H1 (cell line): Measurements from ENCODE around the gene TERB1. TPM values are rescaled to one million over a fixed set of nuclear protein-coding genes. Genes with fewer than 3 reads are reported as not detected.

Source experiments
- NRF1 ChIP-seq: IDR thresholded peaks from 2 replicates; pipeline ENCODE4 v1.6.1; 2011; ENCODE audit warnings: mild to moderate bottlenecking, low read depth, low read length, improper control_type of control experiment
- polyA plus RNA-seq, 7 experiments: library from polyadenylated mRNA; depleted of rRNA in 3 of 7; stranded (reverse) in 5 of 7; unstranded in 2 of 7; fragments of >200 nt in 5 of 7; fragments of 200-250 nt in 2 of 7; gene quantifications; 1 replicate in 5 of 7; 2 replicates in 1 of 7; 4 replicates in 1 of 7; pipeline versions ENCODE4 v1.2.1 to v1.2.3, GENCODE V29; 2011 to 2013; ENCODE audit warnings: missing spikeins in 2 of 7, mixed read lengths in 2 of 7
- total RNA-seq: library from RNA; stranded (reverse); fragmentation: NEBNext Ultra II Directional; extraction: Animal tissue kit (Norgen Biotek cat#: 25700); gene quantifications from 2 replicates; pipeline ENCODE4 v1.2.1, GENCODE V29; 2021

TERB1 gene
- total and polyA plus RNA-seq, 2 of the 8 experiments (the other 6 are each of a cell fraction or from before 2014, with no cell fraction given) = not detected

DNA sequence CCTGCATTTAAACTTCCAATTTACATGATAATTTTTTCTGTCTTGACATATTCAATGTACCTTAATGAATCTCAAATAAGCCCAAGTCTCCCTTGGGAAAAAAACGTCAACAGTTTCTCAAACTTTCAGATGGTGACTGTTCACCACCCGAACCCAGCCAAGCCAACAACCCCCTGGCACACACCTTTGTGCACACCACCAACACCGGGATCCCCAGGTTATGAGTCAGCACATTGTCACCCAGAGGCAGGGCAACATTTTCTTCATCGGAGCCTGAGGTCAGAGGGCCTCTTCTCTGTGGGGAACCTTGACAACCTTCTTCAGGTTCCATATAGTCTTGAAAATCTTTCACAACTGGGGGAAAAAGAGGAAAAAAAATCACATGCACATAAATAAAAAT lies 65.5 kb downstream of the TERB1 start (continued):
- TF ChIP-seq NRF1 = no peak
